A673 (cell line): ENCODE measurements around the gene KLRF1.

Experiments
- CTCF ChIP-seq: fragments of 300-800, 200-600 bp; sonication (generic); conservative IDR thresholded peaks from 2 replicates; pipeline ENCODE4 v1.5.1; 2017; ENCODE audit warnings: low read depth, mild to moderate bottlenecking, antibody characterized with exemption, low read length, moderate library complexity, mixed read lengths
- EZH2 ChIP-seq: fragments of 200-600 bp; sonication (generic); IDR thresholded peaks from 2 replicates; pipeline ENCODE4 v1.6.1; 2017; ENCODE audit warnings: borderline replicate concordance, low read depth, mild to moderate bottlenecking, mixed read lengths, antibody characterized with exemption, low read length; ENCODE audit not compliant: poor library complexity, severe bottlenecking

DNA sequence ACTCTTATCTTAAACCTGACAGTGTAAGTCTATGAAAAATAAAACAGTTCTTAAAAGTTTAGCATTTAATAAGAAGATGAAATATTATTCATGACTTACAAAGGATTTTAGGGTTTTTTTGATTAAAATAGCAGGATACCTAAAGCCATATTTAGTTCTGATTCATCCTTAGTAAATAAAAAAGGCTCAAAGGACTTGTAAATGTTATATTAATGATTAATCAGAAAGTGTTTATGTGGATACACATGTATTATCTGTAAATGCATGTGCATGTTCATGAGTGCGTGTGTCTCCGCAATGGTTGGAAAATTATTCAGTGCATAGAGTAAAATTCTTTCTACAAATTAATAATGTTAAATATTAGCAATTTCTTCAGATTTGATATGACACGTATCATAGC is 4.4 kb downstream of the KLRF1 start:
- TF ChIP-seq CTCF (no peak), EZH2 (no peak)
